HG03342 (cell line): ENCODE measurements around the gene ZNF578.
"Not testable (repeated sequence)": the region's sequence is repeated elsewhere in the genome, so short reads cannot be mapped to it uniquely, and the experiment has no call there.

Source experiments
- ATAC-seq: cut with Tn5 transposase; IDR thresholded peaks from one replicate; pipeline ENCODE4 v1.9.1; 2021; ENCODE audit warnings: mild to moderate bottlenecking, moderate library complexity; ENCODE audit not compliant: unreplicated experiment

ZNF578 gene

GRCh38 chr19:52453324-52454094 is at the start of gene ZNF578:
Gene ZNF578 (plus strand): TSS chr19:52453553. CDS start chr19:52501846, 48,293 bp downstream.
- no peak for ATAC-seq

GRCh38 chr19:52410276-52410675 is 43.1 kb upstream of the ZNF578 start:
- ATAC-seq: no peak

GRCh38 chr19:52415711-52416110 is 37.6 kb upstream of the ZNF578 start:
- ATAC-seq: no peak

DNA sequence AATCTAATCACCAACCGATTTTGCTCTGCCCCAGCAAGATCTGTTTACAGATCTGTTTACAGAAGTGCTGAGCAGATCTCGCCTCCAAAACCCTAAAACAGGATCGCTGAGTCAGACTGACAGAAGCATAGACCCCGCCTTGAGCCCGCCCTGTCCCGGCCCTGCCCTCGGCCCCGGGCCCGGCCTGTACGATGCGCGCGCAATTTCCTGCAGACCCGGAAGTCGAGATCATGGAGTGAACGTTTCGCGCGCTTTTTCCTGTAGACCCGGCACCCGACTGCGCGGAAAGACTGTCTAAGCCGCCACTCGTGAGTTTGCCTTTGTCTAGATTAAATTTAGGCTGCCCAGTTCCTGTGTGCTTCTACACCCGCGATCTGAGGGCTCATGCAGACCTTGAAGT is 24.4 kb upstream of the ZNF578 start, which contains the start of gene ZNF534:
ZNF534 (plus strand) TSS at position 212 of the 400 bp plus-strand sequence. CDS start 2,327 bp downstream, outside the sequence.
- ATAC-seq: no peak

DNA sequence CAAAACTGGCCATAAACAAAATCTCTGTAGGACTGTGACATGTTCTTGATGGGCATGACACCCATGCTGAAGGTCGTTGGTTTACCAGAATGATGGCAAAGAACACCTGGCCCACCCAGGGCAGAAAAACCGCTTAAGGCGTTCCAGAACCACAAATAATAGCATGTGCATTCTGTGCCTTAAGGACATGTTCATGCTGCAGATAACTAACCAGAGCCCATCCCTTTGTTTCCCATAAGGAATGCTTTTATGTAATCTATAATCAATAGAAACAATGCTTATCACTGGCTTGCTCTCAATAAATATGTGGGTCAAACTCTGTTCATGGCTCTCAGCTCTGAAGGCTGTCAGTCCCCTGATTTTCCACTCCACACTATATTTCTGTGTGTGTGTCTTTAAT is 11.2 kb upstream of the ZNF578 start:
- ATAC-seq: no peak

GRCh38 chr19:52444506-52444905 is 8.8 kb upstream of the ZNF578 start:
- no peak for ATAC-seq

DNA sequence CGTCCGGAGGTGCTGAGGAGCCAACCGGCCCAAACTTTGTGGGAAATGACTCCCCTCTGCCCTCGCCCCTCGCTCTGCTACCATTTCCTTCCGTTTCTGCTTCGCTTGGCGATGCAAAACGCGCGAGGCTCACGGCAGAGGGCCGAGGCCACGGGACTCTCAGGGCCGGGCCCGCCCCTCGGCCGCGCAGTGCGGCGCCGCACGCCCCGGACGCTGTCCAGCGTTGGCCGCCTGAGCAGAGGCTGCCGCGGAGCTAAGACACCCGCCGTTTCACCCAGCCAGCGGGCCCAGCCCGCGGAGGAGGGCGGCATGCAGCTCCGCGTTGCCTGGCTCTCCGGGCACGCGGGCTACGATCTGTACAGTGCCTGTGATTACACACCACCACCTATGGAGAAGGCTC is 2.1 kb upstream of the ZNF578 start:
- ATAC-seq: no peak

GRCh38 chr19:52464798-52465470 is 11.6 kb downstream of the ZNF578 start:
- no peak for ATAC-seq

DNA sequence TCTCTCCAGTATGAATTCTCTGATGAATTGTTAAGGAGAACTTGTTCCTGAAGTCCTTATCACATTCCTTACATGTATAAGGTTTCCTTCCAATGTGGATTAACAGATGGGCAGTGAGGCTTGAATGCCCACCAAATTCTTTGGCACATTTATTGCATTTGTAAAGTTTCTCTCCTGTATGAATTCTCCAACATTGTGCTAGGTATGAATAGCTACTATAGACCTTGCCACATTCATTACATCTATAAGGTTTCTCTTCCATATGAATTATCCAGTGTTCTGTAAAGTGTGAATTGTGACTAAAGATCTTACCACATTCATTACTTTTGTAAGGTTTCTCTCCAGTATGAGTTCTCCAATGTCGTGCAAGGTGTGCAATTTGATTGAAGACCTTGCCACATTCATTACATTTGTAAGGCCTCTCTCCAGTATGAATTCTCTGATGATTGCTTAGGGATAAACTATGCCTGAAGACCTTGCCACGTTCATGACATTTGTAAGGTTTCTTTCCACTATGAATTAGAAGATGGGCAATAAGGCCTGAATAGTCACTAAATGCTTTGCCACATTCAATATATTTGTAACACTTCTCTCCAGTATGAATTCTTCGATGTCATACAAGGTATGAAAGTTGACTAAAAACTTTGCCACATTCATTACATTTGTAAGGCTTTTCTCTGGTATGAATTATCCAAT is 20.4 kb downstream of the ZNF578 start:
- ATAC-seq: no peak

GRCh38 chr19:52474351-52475127 is 21.2 kb downstream of the ZNF578 start:
- ATAC-seq: no peak

DNA sequence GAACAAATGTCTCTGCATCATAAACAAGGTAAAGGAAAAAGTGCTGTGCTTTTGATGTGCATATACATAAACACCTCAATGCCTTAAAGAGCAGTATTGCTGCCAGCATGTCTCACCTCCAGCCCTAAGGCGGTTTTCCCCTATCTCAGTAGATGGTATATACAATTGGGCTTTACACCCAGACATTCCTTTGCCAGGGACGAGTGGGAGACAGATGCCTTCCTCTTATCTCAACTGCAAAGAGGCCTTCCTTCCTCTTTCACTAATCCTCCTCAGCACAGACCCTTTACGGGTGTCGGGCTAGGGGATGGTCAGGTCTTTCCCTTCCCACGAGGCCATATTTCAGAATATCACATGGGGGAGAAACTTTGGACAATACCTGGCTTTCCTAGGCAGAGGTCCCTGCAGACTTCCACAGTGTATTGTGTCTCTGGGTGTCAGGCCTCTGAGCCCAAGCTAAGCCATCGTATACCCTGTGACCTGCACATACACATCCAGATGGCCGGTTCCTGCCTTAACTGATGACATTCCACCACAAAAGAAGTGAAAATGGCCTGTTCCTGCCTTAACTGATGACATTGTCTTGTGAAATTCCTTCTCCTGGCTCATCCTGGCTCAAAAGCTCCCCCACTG is 30.9 kb downstream of the ZNF578 start:
- ATAC-seq: not testable (repeated sequence)

GRCh38 chr19:52485064-52485463 is 31.7 kb downstream of the ZNF578 start:
- ATAC-seq: not testable (repeated sequence)

DNA sequence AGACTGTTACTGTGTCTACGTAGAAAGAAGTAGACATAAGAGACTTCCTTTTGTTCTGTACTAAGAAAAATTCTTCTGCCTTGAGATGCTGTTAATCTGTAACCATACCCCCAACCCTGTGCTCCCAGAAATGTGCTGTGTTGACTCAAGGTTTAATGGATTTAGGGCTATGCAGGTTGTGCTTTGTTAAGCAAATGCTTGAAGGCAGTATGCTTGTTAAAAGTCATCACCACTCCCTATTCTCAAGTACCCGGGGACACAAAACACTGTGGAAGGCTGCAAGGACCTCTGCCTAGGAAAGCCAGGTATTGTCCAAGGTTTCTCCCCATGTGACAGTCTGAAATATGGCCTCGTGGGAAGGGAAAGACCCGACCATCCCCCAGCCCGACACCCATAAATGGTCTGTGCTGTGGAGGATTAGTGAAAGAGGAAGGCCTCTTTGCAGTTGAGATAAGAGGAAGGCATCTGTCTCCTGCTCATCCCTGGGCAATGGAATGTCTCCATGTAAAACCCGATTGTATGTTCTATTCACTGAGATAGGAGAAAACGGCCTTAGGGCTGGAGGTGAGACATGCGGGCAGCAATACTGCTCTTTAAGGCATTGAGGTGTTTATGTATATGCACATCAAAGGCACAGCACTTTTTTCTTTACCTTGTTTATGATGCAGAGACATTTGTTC is 32.3 kb downstream of the ZNF578 start:
- not testable (repeated sequence) for ATAC-seq

GRCh38 chr19:52492201-52492993 is 39.0 kb downstream of the ZNF578 start:
- no peak for ATAC-seq

GRCh38 chr19:52492994-52493470 is 39.7 kb downstream of the ZNF578 start:
- no peak for ATAC-seq

GRCh38 chr19:52494518-52494917 is 41.2 kb downstream of the ZNF578 start:
- ATAC-seq: no peak

GRCh38 chr19:52498571-52498970 is 45.2 kb downstream of the ZNF578 start:
- ATAC-seq: no peak

DNA sequence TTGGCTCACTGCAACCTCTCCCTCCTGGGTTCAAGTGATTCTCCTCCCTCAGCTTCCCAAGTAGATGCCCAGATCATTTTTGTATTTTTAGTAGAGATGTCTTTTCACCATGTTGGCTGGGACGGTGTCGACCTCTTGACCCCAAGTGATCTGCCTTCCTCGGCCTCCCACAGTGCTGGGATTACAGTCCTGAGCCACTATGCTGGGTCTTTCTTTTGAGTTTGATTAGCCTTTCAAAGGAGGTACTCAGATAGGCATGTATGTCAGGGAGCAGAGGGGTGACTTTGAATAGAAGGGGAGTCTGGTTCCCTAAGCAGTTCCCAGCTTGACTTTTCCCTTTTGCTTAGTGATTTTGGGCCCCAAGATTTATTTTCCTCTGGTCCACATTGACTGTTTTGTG is 47.1 kb downstream of the ZNF578 start:
- not testable (repeated sequence) for ATAC-seq

GRCh38 chr19:52500991-52501390 is 47.6 kb downstream of the ZNF578 start:
- ATAC-seq: not testable (repeated sequence)
